ENCODE data around the gene MAN2A1. TPM values are rescaled to one million over a fixed set of nuclear protein-coding genes. Genes with fewer than 3 reads are reported as not detected.

The MAN2A1 gene
- total and polyA plus RNA-seq, 2 experiments from 2014 or later = 32.5 to 129 TPM

GRCh38 chr5:109713453-109713852 lies 23.7 kb downstream of the MAN2A1 start:
- H3K4me1 ChIP-seq (ENCODE audit: insufficient read depth) = peaks cover 14% of the 10 kb centered on the region
- no peaks in the 10 kb centered on the region for H3K27me3 Mint-ChIP-seq (ENCODE audit: insufficient read depth, low read depth, poor library complexity)
- H3K27ac Mint-ChIP-seq = peak overlapping the region; percentile 65
- no peaks in the 10 kb centered on the region for H3F3A ChIP-seq (replicated peaks; ENCODE audit: low read depth)
- no peak overlapping the region for H3K4me3 ChIP-seq
- no peak for TF ChIP-seq STAT1 (IDR thresholded peaks at IDR 0.05; ENCODE audit: unreplicated experiment)
- TF ChIP-seq CREB1 (CRISPR knock-in tag; IDR thresholded peaks at IDR 0.05; ENCODE audit: low read depth) = no peak
- no peak for TF ChIP-seq REST (IDR thresholded peaks at IDR 0.05; ENCODE audit: unreplicated experiment)
- TF ChIP-seq NANOG (IDR thresholded peaks at IDR 0.05; ENCODE audit: borderline replicate concordance) = no peak
- no peak for TF ChIP-seq POLR2AphosphoS5 (IDR thresholded peaks at IDR 0.05; ENCODE audit: low read depth)
- TF ChIP-seq EZH2 (IDR thresholded peaks at IDR 0.05; ENCODE audit: low read depth, unreplicated experiment) = no peak
- no peak for TF ChIP-seq CTCF (conservative IDR thresholded peaks at IDR 0.05; ENCODE audit: low read depth in 2 of 2)
- TF ChIP-seq, protein P1, sequence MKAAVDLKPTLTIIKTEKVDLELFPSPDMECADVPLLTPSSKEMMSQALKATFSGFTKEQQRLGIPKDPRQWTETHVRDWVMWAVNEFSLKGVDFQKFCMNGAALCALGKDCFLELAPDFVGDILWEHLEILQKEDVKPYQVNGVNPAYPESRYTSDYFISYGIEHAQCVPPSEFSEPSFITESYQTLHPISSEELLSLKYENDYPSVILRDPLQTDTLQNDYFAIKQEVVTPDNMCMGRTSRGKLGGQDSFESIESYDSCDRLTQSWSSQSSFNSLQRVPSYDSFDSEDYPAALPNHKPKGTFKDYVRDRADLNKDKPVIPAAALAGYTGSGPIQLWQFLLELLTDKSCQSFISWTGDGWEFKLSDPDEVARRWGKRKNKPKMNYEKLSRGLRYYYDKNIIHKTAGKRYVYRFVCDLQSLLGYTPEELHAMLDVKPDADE (IDR thresholded peaks at IDR 0.05) = no peak
- H4K20me1 ChIP-seq (replicated peaks; ENCODE audit: insufficient read depth) = peaks cover 21% of the 10 kb centered on the region
- H3K36me3 ChIP-seq (ENCODE audit: insufficient read depth) = no peaks in the 10 kb centered on the region; the same call in 1 of the 2 replicates
- H3K9me2 ChIP-seq (ENCODE audit: insufficient read depth) = no peaks in the 10 kb centered on the region; the same call in 1 of the 2 replicates
- no peaks in the 10 kb centered on the region for H3K27me3 ChIP-seq (ENCODE audit: insufficient read depth)
- no peak overlapping the region for H3K4me2 ChIP-seq
- H3K4me1 Mint-ChIP-seq = peaks cover 43% of the 10 kb centered on the region
- H3K4me3 Mint-ChIP-seq = no peak overlapping the region
- DNase-seq (ENCODE audit: low spot score) (no peak), ATAC-seq (no peak)
- H3K9me3 Mint-ChIP-seq = no peaks in the 10 kb centered on the region
- H2AFZ ChIP-seq = no peak overlapping the region
- H3K27ac ChIP-seq (ENCODE audit: low read depth) = no peak overlapping the region
- H3K36me3 Mint-ChIP-seq (ENCODE audit: low read depth) = peaks cover 24% of the 10 kb centered on the region
- H3K79me2 ChIP-seq (replicated peaks; ENCODE audit: insufficient read depth) = peaks cover 90% of the 10 kb centered on the region

DNA sequence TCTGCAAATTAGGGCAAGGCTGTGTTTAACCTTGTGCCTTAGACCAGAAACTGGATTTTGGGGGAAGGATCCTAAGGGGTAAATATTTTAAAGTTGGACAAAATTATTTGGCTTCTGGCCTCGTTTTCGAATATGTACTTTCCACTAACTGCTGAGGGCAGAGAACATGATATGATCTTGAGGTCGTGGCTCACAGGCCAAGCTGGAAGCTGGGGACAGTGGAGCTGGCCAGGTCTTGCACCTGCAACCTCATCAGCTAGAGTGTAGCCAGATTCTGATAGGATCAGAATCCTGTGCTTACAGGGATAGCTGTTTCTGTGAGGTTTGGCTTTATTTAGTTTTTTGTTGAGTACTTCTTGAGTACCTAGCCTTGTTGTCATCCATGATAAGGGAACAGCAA lies 24.9 kb downstream of the MAN2A1 start:
- DNase-seq (ENCODE audit: low spot score) (no peak), ATAC-seq (peak; percentile 68)
- H3K4me2 ChIP-seq = no peak overlapping the region
- no peaks in the 10 kb centered on the region; the same call in 1 of the 2 replicates for H3K36me3 ChIP-seq (ENCODE audit: insufficient read depth)
- H3K27ac Mint-ChIP-seq = peak overlapping the region; percentile 19; the same call in 1 of the 2 replicates
- H3K27me3 Mint-ChIP-seq (ENCODE audit: insufficient read depth, low read depth, poor library complexity) = no peaks in the 10 kb centered on the region
- H3K36me3 Mint-ChIP-seq (ENCODE audit: low read depth) = peaks cover 24% of the 10 kb centered on the region
- H3K4me3 ChIP-seq = no peak overlapping the region
- peaks cover 15% of the 10 kb centered on the region for H4K20me1 ChIP-seq (replicated peaks; ENCODE audit: insufficient read depth)
- H3F3A ChIP-seq (replicated peaks; ENCODE audit: low read depth) = no peaks in the 10 kb centered on the region
- no peaks in the 10 kb centered on the region for H3K27me3 ChIP-seq (ENCODE audit: insufficient read depth)
- H3K9me2 ChIP-seq (ENCODE audit: insufficient read depth) = no peaks in the 10 kb centered on the region
- H3K27ac ChIP-seq (ENCODE audit: low read depth) = no peak overlapping the region
- peaks cover 87% of the 10 kb centered on the region for H3K79me2 ChIP-seq (replicated peaks; ENCODE audit: insufficient read depth)
- no peak overlapping the region for H2AFZ ChIP-seq
- peaks cover 40% of the 10 kb centered on the region for H3K4me1 Mint-ChIP-seq
- no peak overlapping the region for H3K4me3 Mint-ChIP-seq
- H3K9me3 Mint-ChIP-seq = no peaks in the 10 kb centered on the region
- H3K4me1 ChIP-seq (ENCODE audit: insufficient read depth) = peaks cover 14% of the 10 kb centered on the region
- TF ChIP-seq, protein P1 (IDR thresholded peaks at IDR 0.05) = no peak
- no peak for TF ChIP-seq ZNF331 (CRISPR knock-in tag; IDR thresholded peaks at IDR 0.05; ENCODE audit: low read depth)
- no peak for TF ChIP-seq REST (IDR thresholded peaks at IDR 0.05; ENCODE audit: unreplicated experiment)
- TF ChIP-seq EZH2 (IDR thresholded peaks at IDR 0.05; ENCODE audit: low read depth, unreplicated experiment) = no peak
- no peak for TF ChIP-seq EZH2phosphoT487 (IDR thresholded peaks at IDR 0.05; ENCODE audit: unreplicated experiment)
- TF ChIP-seq CREB1 (CRISPR knock-in tag; IDR thresholded peaks at IDR 0.05; ENCODE audit: low read depth) = no peak
